Lung (tissue), 12 donors: Measurements from ENCODE around the gene H3-3A. TPM values are rescaled to one million over a fixed set of nuclear protein-coding genes. Genes with fewer than 3 reads are reported as not detected.
A peak's percentile ranks its signal among the peaks of the same experiment; 100 is the strongest.

Source experiments
- ATAC-seq: fragments of 200-7000 bp; cut with Tn5 transposase; one replicate; pipeline ENCODE4 v1.9.1; 2020; ENCODE audit warnings: moderate number of reproducible peaks; ENCODE audit not compliant: insufficient read depth, low FRiP score
- DNase-seq, 3 donors: peaks; one replicate each; pipeline ENCODE4 v3.0.0-alpha.2; 2013 to 2017
- H3K27ac ChIP-seq, 2 donors: one replicate each; pipeline ENCODE4 v1.5.1; 2013; ENCODE audit warnings: mild to moderate bottlenecking in 2 of 2, moderate library complexity in 2 of 2, control low read depth in 1 of 2, inconsistent platforms in 1 of 2, low read depth in 1 of 2, low read length in 1 of 2
- H3K27me3 ChIP-seq, 3 donors: one replicate each; pipeline ENCODE4 v1.5.1; 2013; ENCODE audit warnings: low read length in 2 of 3; ENCODE audit not compliant: control insufficient read depth in 3 of 3, insufficient read depth in 3 of 3
- H3K36me3 ChIP-seq, 4 donors: one replicate each; pipeline ENCODE4 v1.5.1; 2013; ENCODE audit warnings: low read length in 4 of 4, mild to moderate bottlenecking in 1 of 4, moderate library complexity in 1 of 4; ENCODE audit not compliant: control insufficient read depth in 4 of 4, insufficient read depth in 4 of 4
- H3K4me1 ChIP-seq, 5 donors: one replicate each; pipeline ENCODE4 v1.5.1; 2013; ENCODE audit warnings: low read length in 5 of 5, mild to moderate bottlenecking in 2 of 5, moderate library complexity in 1 of 5; ENCODE audit not compliant: control insufficient read depth in 5 of 5, insufficient read depth in 5 of 5
- H3K4me3 ChIP-seq: one replicate; pipeline ENCODE4 v1.5.1; 2013; ENCODE audit warnings: mild to moderate bottlenecking, control low read depth, moderate library complexity
- H3K9ac ChIP-seq, 2 donors: one replicate each; pipeline ENCODE4 v1.5.1; 2013; ENCODE audit warnings: low read length in 2 of 2, control low read depth in 1 of 2; ENCODE audit not compliant: insufficient read depth in 1 of 2
- H3K9me3 ChIP-seq, 4 donors: one replicate each; pipeline ENCODE4 v1.5.1; 2013; ENCODE audit warnings: low read length in 3 of 4, mild to moderate bottlenecking in 1 of 4, moderate library complexity in 1 of 4; ENCODE audit not compliant: control insufficient read depth in 4 of 4, insufficient read depth in 3 of 4
- WGBS, 2 donors: extraction: QIAGEN DNeasy Blood & Tissue Kit; methylation state at CpG; one replicate each; pipeline ENCODE4 v1.1.7; 2013; 5-methylcytosine and 5-hydroxymethylcytosine counted together
- polyA plus RNA-seq, 2 donors: library from polyadenylated mRNA; stranded (reverse); fragments of 200-250 nt; gene quantifications; one replicate each; pipeline ENCODE4 v1.2.1, GENCODE V29; 2013
- total RNA-seq, 2 donors: library from RNA; depleted of rRNA in 1 of 2; stranded (reverse); fragments of >200 nt in 1 of 2; gene quantifications; one replicate each; pipeline ENCODE4 v1.2.1, GENCODE V29; 2014 to 2021
- TF ChIP-seq, protein P1 (sequence below): IDR thresholded peaks from 2 replicates; pipeline ENCODE4 v1.5.1; 2012; ENCODE audit warnings: mild to moderate bottlenecking; ENCODE audit errors: control extremely low read depth, extremely low read depth
- donor health status: control.
- donor health status: control.
- donor health status: Bipolar disorder and iron deficiency.
- donor health status: healthy.
- donor health status: DM: yes; HTN: yes; CAD: no.

Gene H3-3A
- total and polyA plus RNA-seq, 4 donors = 404 to 1,014 (median 655) TPM

DNA sequence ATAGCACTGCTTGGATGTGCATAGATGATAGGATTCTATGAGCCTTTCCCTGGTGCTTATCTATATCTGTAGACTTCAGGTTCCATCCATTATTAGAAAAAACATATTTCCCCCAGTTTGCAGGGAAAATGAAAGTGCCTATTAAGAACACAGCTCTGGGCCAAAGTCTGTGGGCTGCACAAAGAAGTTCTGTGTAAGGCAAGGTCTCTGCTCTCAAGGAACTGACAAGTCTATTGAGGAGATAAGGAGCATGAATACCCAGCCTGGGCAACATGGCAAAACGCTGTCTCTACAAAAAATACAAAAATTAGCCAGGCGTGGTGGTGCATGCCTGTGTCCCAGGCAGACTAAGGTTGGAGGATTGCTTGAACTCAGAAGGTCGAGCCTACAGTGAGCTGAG is 41.1 kb upstream of the H3-3A start:
- no peak overlapping the region for H3K9ac ChIP-seq
- no peaks in the 10 kb centered on the region for H3K27me3 ChIP-seq
- 63% methylated on average over 3 of the region's 3 CpGs for WGBS, 2 donors
- H3K36me3 ChIP-seq = no peaks in the 10 kb centered on the region
- H3K9me3 ChIP-seq = no peaks in the 10 kb centered on the region
- no peak overlapping the region for H3K4me3 ChIP-seq
- no peaks in the 10 kb centered on the region for H3K4me1 ChIP-seq
- TF ChIP-seq, protein P1, sequence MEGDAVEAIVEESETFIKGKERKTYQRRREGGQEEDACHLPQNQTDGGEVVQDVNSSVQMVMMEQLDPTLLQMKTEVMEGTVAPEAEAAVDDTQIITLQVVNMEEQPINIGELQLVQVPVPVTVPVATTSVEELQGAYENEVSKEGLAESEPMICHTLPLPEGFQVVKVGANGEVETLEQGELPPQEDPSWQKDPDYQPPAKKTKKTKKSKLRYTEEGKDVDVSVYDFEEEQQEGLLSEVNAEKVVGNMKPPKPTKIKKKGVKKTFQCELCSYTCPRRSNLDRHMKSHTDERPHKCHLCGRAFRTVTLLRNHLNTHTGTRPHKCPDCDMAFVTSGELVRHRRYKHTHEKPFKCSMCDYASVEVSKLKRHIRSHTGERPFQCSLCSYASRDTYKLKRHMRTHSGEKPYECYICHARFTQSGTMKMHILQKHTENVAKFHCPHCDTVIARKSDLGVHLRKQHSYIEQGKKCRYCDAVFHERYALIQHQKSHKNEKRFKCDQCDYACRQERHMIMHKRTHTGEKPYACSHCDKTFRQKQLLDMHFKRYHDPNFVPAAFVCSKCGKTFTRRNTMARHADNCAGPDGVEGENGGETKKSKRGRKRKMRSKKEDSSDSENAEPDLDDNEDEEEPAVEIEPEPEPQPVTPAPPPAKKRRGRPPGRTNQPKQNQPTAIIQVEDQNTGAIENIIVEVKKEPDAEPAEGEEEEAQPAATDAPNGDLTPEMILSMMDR = no peak
- no peak overlapping the region for H3K27ac ChIP-seq
- ATAC-seq = no peak
- DNase-seq = no peak

DNA sequence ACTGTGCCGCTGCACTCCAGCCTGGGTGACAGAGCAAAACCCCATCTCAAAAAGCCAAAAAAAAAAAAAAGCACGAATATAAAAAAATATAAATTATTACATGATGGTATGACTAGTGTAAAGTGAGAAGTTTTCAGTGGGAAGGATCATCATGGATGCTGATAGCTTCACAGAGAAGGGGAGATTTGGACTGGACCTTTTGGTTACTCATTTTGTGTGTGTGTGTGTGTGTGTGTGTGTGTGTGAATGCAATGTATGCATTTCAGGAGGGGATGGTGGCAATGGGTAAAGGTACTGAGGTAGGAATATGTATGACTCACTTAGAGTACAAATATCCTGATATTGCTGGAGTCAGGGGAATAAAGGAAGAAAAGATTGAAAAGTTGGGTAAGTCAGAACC is 40.7 kb upstream of the H3-3A start:
- ATAC-seq = no peak
- no peaks in the 10 kb centered on the region for H3K9me3 ChIP-seq
- no peak overlapping the region for H3K27ac ChIP-seq
- H3K4me3 ChIP-seq = no peak overlapping the region
- 51 to 54% methylated on average over 2 of the region's 2 CpGs for WGBS, 2 donors
- H3K4me1 ChIP-seq = no peaks in the 10 kb centered on the region
- no peaks in the 10 kb centered on the region for H3K27me3 ChIP-seq
- no peaks in the 10 kb centered on the region for H3K36me3 ChIP-seq
- DNase-seq = no peak
- H3K9ac ChIP-seq = no peak overlapping the region
- TF ChIP-seq, protein P1 = no peak

DNA sequence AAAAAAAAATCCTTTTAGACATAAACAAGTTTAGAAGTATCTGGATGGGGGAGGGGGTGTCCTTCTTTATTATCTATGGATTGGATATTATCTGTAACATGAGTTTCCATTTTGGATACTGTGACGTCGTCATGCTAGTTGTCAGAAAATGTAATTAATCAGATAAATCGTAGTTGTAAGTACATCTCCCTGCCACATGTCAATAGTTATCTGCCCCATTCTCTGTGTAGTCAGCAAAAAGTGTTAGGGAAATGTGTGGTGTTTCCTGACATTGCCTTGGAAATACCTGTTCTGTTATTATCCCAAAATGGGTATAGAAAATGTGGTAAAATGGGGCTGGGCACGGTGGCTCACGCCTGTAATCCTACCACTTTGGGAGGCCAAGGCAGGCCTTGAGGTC is 38.8 kb upstream of the H3-3A start:
- 85 to 90% methylated on average over 5 of the region's 5 CpGs for WGBS, 2 donors
- Histone ChIP-seq H3K36me3 (no peaks in the 10 kb centered on the region), H3K4me3 (no peak overlapping the region), H3K27me3 (no peaks in the 10 kb centered on the region), H3K9ac (no peak overlapping the region), H3K4me1 (no peaks in the 10 kb centered on the region), H3K9me3 (no peaks in the 10 kb centered on the region), H3K27ac (no peak overlapping the region)
- ATAC-seq (no peak), DNase-seq (no peak)
- TF ChIP-seq, protein P1 = no peak

DNA sequence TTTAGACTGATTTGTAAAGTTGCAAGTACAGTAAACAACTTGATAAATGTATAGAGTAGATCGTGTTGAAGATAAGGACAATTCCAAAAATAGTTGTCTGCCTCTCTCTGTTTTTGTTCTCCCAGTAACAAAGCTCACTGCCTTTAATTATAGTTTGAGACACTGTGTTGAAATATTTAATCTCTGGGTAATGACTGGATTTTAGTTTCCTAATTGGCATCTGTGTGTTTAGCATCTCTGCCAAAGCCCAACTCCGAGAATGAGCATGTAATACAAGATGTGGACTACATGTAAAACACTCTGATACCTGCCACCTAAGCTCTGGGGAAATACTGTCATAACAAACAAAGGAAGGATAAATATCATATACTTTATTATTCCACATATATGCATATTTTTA is 35.7 kb upstream of the H3-3A start:
- WGBS, 2 donors = 43 to 59% methylated on average over 2 of the region's 2 CpGs
- ATAC-seq (no peak), DNase-seq (peak in 2 of 3 donors; percentile 22 to 46)
- no peaks in the 10 kb centered on the region for H3K27me3 ChIP-seq
- no peaks in the 10 kb centered on the region for H3K36me3 ChIP-seq
- H3K4me3 ChIP-seq = no peak overlapping the region
- no peaks in the 10 kb centered on the region for H3K4me1 ChIP-seq
- H3K9ac ChIP-seq = no peak overlapping the region
- TF ChIP-seq, protein P1 = no peak
- no peaks in the 10 kb centered on the region for H3K9me3 ChIP-seq
- H3K27ac ChIP-seq = no peak overlapping the region
